CD4-positive, alpha-beta memory T cell (primary cell): ENCODE measurements around the gene RNASEL. TPM values are rescaled to one million over a fixed set of nuclear protein-coding genes. Genes with fewer than 3 reads are reported as not detected.

Experiments
- CTCF ChIA-PET: fragments of 350-600 bp; sonication (Branson Sonifier 250); formaldehyde crosslinking; loops from one replicate; lab custom pipeline; 2021; ENCODE audit warnings: inconsistent platforms; ENCODE audit not compliant: partially characterized antibody; lab: Charles Lee
- POLR2A ChIA-PET: fragments of 350-600 bp; sonication (Branson Sonifier 250); formaldehyde crosslinking; loops from one replicate; lab custom pipeline; 2021; ENCODE audit not compliant: partially characterized antibody; lab: Charles Lee
- DNase-seq, 5 donors: peaks; one replicate each; pipeline versions ENCODE4 v3.0.0 to v3.0.0-alpha.2; 2020 to 2022; ENCODE audit warnings: mixed read lengths in 1 of 5
- H3K27ac ChIP-seq: one replicate; pipeline ENCODE4 v1.7.0; 2013; ENCODE audit warnings: low read depth, low read length
- H3K27me3 ChIP-seq: 2 replicates; pipeline ENCODE4 v1.7.0; 2013; ENCODE audit warnings: mild to moderate bottlenecking, low read length, moderate library complexity; ENCODE audit not compliant: insufficient read depth
- H3K36me3 ChIP-seq: 2 replicates; pipeline ENCODE4 v1.7.0; 2013; ENCODE audit warnings: mild to moderate bottlenecking, low read length, moderate library complexity; ENCODE audit not compliant: insufficient read depth
- H3K4me1 ChIP-seq: 2 replicates; pipeline ENCODE4 v1.7.0; 2013; ENCODE audit warnings: mild to moderate bottlenecking, low read length, moderate library complexity; ENCODE audit not compliant: insufficient read depth
- H3K4me3 ChIP-seq, 2 donors: one replicate each; pipeline ENCODE4 v1.7.0; 2013; ENCODE audit warnings: low read length in 2 of 2, mild to moderate bottlenecking in 1 of 2
- H3K9me3 ChIP-seq, 2 donors: one replicate each; pipeline ENCODE4 v1.7.0; 2013; ENCODE audit warnings: low read length in 2 of 2, control low read depth in 1 of 2; ENCODE audit not compliant: control insufficient read depth in 1 of 2
- H3K27ac Mint-ChIP-seq, 7 donors: one replicate each; pipeline ENCODE4 v1.8.0; 2020 to 2021; ENCODE audit warnings: mixed read lengths in 7 of 7, mild to moderate bottlenecking in 6 of 7, inconsistent platforms in 3 of 7, moderate library complexity in 3 of 7
- H3K27me3 Mint-ChIP-seq, 2 donors: one replicate each; pipeline ENCODE4 v1.8.0; 2020 to 2021; ENCODE audit warnings: mixed read lengths in 2 of 2
- H3K36me3 Mint-ChIP-seq, 2 donors: one replicate each; pipeline ENCODE4 v1.8.0; 2020 to 2021; ENCODE audit warnings: mixed read lengths in 2 of 2, inconsistent platforms in 1 of 2, mild to moderate bottlenecking in 1 of 2
- H3K4me1 Mint-ChIP-seq, 4 donors: one replicate each; pipeline ENCODE4 v1.8.0; 2020 to 2021; ENCODE audit warnings: mixed read lengths in 4 of 4, mild to moderate bottlenecking in 1 of 4
- H3K4me3 Mint-ChIP-seq, 8 donors: one replicate each; pipeline ENCODE4 v1.8.0; 2020 to 2021; ENCODE audit warnings: mixed read lengths in 8 of 8, mild to moderate bottlenecking in 7 of 8, moderate library complexity in 6 of 8, inconsistent platforms in 3 of 8
- H3K9me3 Mint-ChIP-seq, 8 donors: one replicate each; pipeline ENCODE4 v1.8.0; 2020 to 2021; ENCODE audit warnings: mixed read lengths in 8 of 8, mild to moderate bottlenecking in 5 of 8, inconsistent platforms in 3 of 8, moderate library complexity in 1 of 8
- intact Hi-C: fragments of 100-400 bp; cut with micrococcal nuclease; formaldehyde crosslinking; loops from one replicate; pipeline ENCODE4 v1.15.1; 2023
- polyA plus RNA-seq, 2 donors: library from polyadenylated mRNA; unstranded; fragments of 300-500 nt; fragmentation: Illumina TruSeq; gene quantifications; one replicate each; pipeline ENCODE4 v1.2.3, GENCODE V29; 2021
- total RNA-seq, 2 experiments: library from RNA; stranded (reverse); gene quantifications; one replicate each; pipeline ENCODE4 v1.2.3, GENCODE V29; 2021

RNASEL gene
- total and polyA plus RNA-seq, 4 experiments from 2014 or later: 4.5 to 35.4 (median 22.8) TPM

GRCh38 chr1:182614796-182615454 is 25.9 kb upstream of the RNASEL start:
- Mint-ChIP-seq H3K27ac (peak overlapping the region; percentile 76 to 96 (median 95)), H3K4me1 (peaks cover 30 to 47% (median 33%) of the 10 kb centered on the region in 4 donors), H3K9me3 (peaks cover 0 to 2% (median 0%) of the 10 kb centered on the region in 8 donors), H3K36me3 (peaks cover 0 to 3% of the 10 kb centered on the region in 2 donors), H3K4me3 (peak overlapping the region; percentile 79 to 90 (median 86)), H3K27me3 (peaks cover 2 to 15% of the 10 kb centered on the region in 2 donors)
- peaks cover 41% of the 10 kb centered on the region for H3K4me1 ChIP-seq
- H3K27ac ChIP-seq: peak overlapping the region; percentile 0
- ChIA-PET CTCF (interaction anchor here (0.8 to 3.2 kb wide), 6 partner anchors 11 to 170 kb away, joined by 3 to 14 read pairs (median 6); partner anchors contain the start of gene RGS16), POLR2A (interaction anchor here (0.8 to 5.6 kb wide), 6 partner anchors 10 to 167 kb away, joined by 3 to 77 read pairs (median 8); partner anchors contain the start of genes RGS16 and RNASEL)
- H3K9me3 ChIP-seq: no peaks in the 10 kb centered on the region
- H3K36me3 ChIP-seq: no peaks in the 10 kb centered on the region
- H3K27me3 ChIP-seq: no peaks in the 10 kb centered on the region
- peak overlapping the region; percentile 46 to 73 for H3K4me3 ChIP-seq
- intact Hi-C loops: loop anchor here (5.0 kb wide), 2 partner anchors 167 to 222 kb away; partner anchors contain the start of gene DHX9
- peak in 4 of 5 donors; percentile 33 to 60 (median 34) for DNase-seq

- Mint-ChIP-seq H3K27ac (no peak overlapping the region), H3K4me3 (no peak overlapping the region), H3K4me1 (peaks cover 21 to 29% (median 25%) of the 10 kb centered on the region in 4 donors), H3K36me3 (peaks cover 0 to 3% of the 10 kb centered on the region in 2 donors), H3K27me3 (peaks cover 2 to 15% of the 10 kb centered on the region in 2 donors), H3K9me3 (no peaks in the 10 kb centered on the region)
- ChIA-PET CTCF (interaction anchor here (0.9 to 1.5 kb wide), 3 partner anchors 8 to 175 kb away, joined by 3 to 4 read pairs (median 3); no protein-coding TSS in a partner anchor), POLR2A (interaction anchor here (5.6 kb wide), 1 partner anchor 7 kb away, joined by 77 read pairs; the partner anchor contains the start of gene RGS16)
- H3K4me3 ChIP-seq: no peak overlapping the region
- H3K4me1 ChIP-seq: peaks cover 28% of the 10 kb centered on the region
- H3K9me3 ChIP-seq: no peaks in the 10 kb centered on the region
- intact Hi-C loops: no loop called here
- no peaks in the 10 kb centered on the region for H3K36me3 ChIP-seq
- DNase-seq: no peak
- H3K27ac ChIP-seq: no peak overlapping the region
- no peaks in the 10 kb centered on the region for H3K27me3 ChIP-seq
Measured at GRCh38 chr1:182611787-182612186, 22.7 kb upstream of the RNASEL start.

- Histone ChIP-seq H3K27me3 (no peaks in the 10 kb centered on the region), H3K9me3 (no peaks in the 10 kb centered on the region), H3K36me3 (no peaks in the 10 kb centered on the region), H3K27ac (no peak overlapping the region), H3K4me1 (peaks cover 24% of the 10 kb centered on the region), H3K4me3 (no peak overlapping the region)
- no peak overlapping the region for H3K27ac Mint-ChIP-seq
- intact Hi-C loops: no loop called here
- DNase-seq: no peak
- peaks cover 2 to 15% of the 10 kb centered on the region in 2 donors for H3K27me3 Mint-ChIP-seq
- H3K36me3 Mint-ChIP-seq: peaks cover 0 to 3% of the 10 kb centered on the region in 2 donors
- no peaks in the 10 kb centered on the region for H3K9me3 Mint-ChIP-seq
- H3K4me1 Mint-ChIP-seq: peaks cover 17 to 25% (median 20%) of the 10 kb centered on the region in 4 donors
- ChIA-PET CTCF (interaction anchor here (0.9 to 1.5 kb wide), 3 partner anchors 8 to 175 kb away, joined by 3 to 4 read pairs (median 3); no protein-coding TSS in a partner anchor), POLR2A (no interaction called here)
- no peak overlapping the region for H3K4me3 Mint-ChIP-seq
Measured at GRCh38 chr1:182611326-182611725, 22.3 kb upstream of the RNASEL start.

- Histone ChIP-seq H3K36me3 (no peaks in the 10 kb centered on the region), H3K4me3 (no peak overlapping the region), H3K4me1 (peaks cover 17% of the 10 kb centered on the region), H3K27me3 (no peaks in the 10 kb centered on the region), H3K9me3 (no peaks in the 10 kb centered on the region), H3K27ac (no peak overlapping the region)
- ChIA-PET CTCF (no interaction called here), POLR2A (interaction anchor here (0.5 kb wide), 1 partner anchor 1232 kb away, joined by 5 read pairs; no protein-coding TSS in a partner anchor)
- Mint-ChIP-seq H3K4me1 (peaks cover 11 to 18% (median 14%) of the 10 kb centered on the region in 4 donors), H3K27me3 (peaks cover 2 to 11% of the 10 kb centered on the region in 2 donors), H3K27ac (no peak overlapping the region), H3K4me3 (no peak overlapping the region), H3K9me3 (no peaks in the 10 kb centered on the region), H3K36me3 (no peaks in the 10 kb centered on the region)
- intact Hi-C loops: no loop called here
- no peak for DNase-seq
Measured at GRCh38 chr1:182610606-182611194, 21.6 kb upstream of the RNASEL start.

GRCh38 chr1:182608845-182609610 is 20.0 kb upstream of the RNASEL start:
- Histone ChIP-seq H3K27me3 (no peaks in the 10 kb centered on the region), H3K9me3 (no peaks in the 10 kb centered on the region), H3K27ac (no peak overlapping the region), H3K4me3 (no peak overlapping the region), H3K36me3 (no peaks in the 10 kb centered on the region), H3K4me1 (peaks cover 11% of the 10 kb centered on the region)
- intact Hi-C loops: loop anchor here (10.0 kb wide), 2 partner anchors 214 to 1026 kb away; partner anchors contain the start of genes ARPC5 and GLUL
- ChIA-PET CTCF (interaction anchor here (1.4 to 16.0 kb wide), 4 partner anchors 10 to 177 kb away, joined by 3 to 707 read pairs (median 32); partner anchors contain the start of gene NPL), POLR2A (no interaction called here)
- Mint-ChIP-seq H3K27me3 (peaks cover 2 to 11% of the 10 kb centered on the region in 2 donors), H3K4me1 (peaks cover 5 to 13% (median 10%) of the 10 kb centered on the region in 4 donors), H3K36me3 (no peaks in the 10 kb centered on the region), H3K4me3 (no peak overlapping the region), H3K9me3 (no peaks in the 10 kb centered on the region), H3K27ac (no peak overlapping the region)
- DNase-seq: no peak

- no peak for DNase-seq
- intact Hi-C loops: loop anchor here (10.0 kb wide), 2 partner anchors 213 to 1027 kb away; partner anchors contain the start of genes ARPC5 and GLUL
- Mint-ChIP-seq H3K4me3 (no peak overlapping the region), H3K27me3 (peaks cover 0 to 5% of the 10 kb centered on the region in 2 donors), H3K4me1 (peaks cover 0 to 17% (median 10%) of the 10 kb centered on the region in 4 donors), H3K36me3 (peaks cover 0 to under 1% of the 10 kb centered on the region in 2 donors), H3K9me3 (no peaks in the 10 kb centered on the region), H3K27ac (no peak overlapping the region)
- H3K36me3 ChIP-seq: no peaks in the 10 kb centered on the region
- H3K9me3 ChIP-seq: no peaks in the 10 kb centered on the region
- H3K4me3 ChIP-seq: no peak overlapping the region
- POLR2A ChIA-PET: no interaction called here
- peaks cover 17% of the 10 kb centered on the region for H3K4me1 ChIP-seq
- no peak overlapping the region for H3K27ac ChIP-seq
- H3K27me3 ChIP-seq: no peaks in the 10 kb centered on the region
- CTCF ChIA-PET: interaction anchor here (0.6 to 16.0 kb wide), 6 partner anchors 9 to 1241 kb away, joined by 3 to 707 read pairs (median 7); partner anchors contain the start of gene NPL
Measured at GRCh38 chr1:182608236-182608635, 19.2 kb upstream of the RNASEL start.
